K562 (cell line): ENCODE measurements around the gene SEC22A. TPM values are rescaled to one million over a fixed set of nuclear protein-coding genes. Genes with fewer than 3 reads are reported as not detected.

Experiments
- ATAC-seq: fragments of 200-7000 bp; cut with Tn5 transposase; 3 replicates; pipeline ENCODE4 v1.9.1; 2020; ENCODE audit warnings: moderate library complexity
- BruUV-seq: library from RNA; stranded (reverse); fragments of 400-500 nt; replicated peaks from 2 replicates; lab custom pipeline; 2021; lab: Mats Ljungman, UMichigan
- CTCF ChIA-PET: fragments of 300-600 bp; formaldehyde crosslinking; extraction: SDS; loops from one replicate; lab custom pipeline; 2021; ENCODE audit warnings: low intra/inter-chr PET ratio; lab: Yijun Ruan, JAX
- POLR2A ChIA-PET: fragments of 300-600, 350-650 bp; sonication (Branson Sonifier 250); formaldehyde crosslinking; extraction: SDS; loops from one replicate; lab custom pipeline; 2021; ENCODE audit warnings: antibody characterized with exemption, inconsistent platforms; lab: Yijun Ruan, JAX
- DNase-seq, 4 experiments: peaks; one replicate each; pipeline versions ENCODE4 v3.0.0 to v3.0.0-alpha.2; 2011 to 2018; ENCODE audit warnings: low spot score in 3 of 4, mixed read lengths in 3 of 4; ENCODE audit errors: extremely low read depth in 1 of 4
- FAIRE-seq: peaks from 2 replicates; lab custom pipeline; 2011; peaks lifted over from hg19 to GRCh38; lab: Jason Lieb, UNC
- H2AFZ ChIP-seq: 2 replicates; pipeline ENCODE4 v1.6.0; 2011; ENCODE audit warnings: low read depth, low read length, control low read depth, inconsistent platforms
- H3K27ac ChIP-seq: fragments of 200-600 bp; 3 replicates; pipeline ENCODE4 v1.8.0; 2011; ENCODE audit warnings: low read depth, mild to moderate bottlenecking, control low read depth, inconsistent platforms, low read length, moderate library complexity, mixed read lengths; ENCODE audit errors: extremely low read depth
- H3K27me3 ChIP-seq, 2 experiments: fragments of 300-600 bp in 1 of 2; 2 replicates in 1 of 2; 3 replicates in 1 of 2; pipeline versions ENCODE4 v1.6.0 to v1.8.0; 2011; ENCODE audit warnings: inconsistent platforms in 2 of 2, low read length in 2 of 2, mild to moderate bottlenecking in 1 of 2, mixed read lengths in 1 of 2, moderate library complexity in 1 of 2; ENCODE audit not compliant: control insufficient read depth in 2 of 2, insufficient read depth in 2 of 2
- H3K36me3 ChIP-seq: fragments of 300-600 bp; 3 replicates; pipeline ENCODE4 v1.8.0; 2011; ENCODE audit warnings: mild to moderate bottlenecking, low read length, inconsistent platforms; ENCODE audit not compliant: control insufficient read depth, insufficient read depth
- H3K4me1 ChIP-seq, 2 experiments: fragments of 200-600 bp in 1 of 2; replicated peaks in 1 of 2; 2 replicates in 1 of 2; 3 replicates in 1 of 2; pipeline versions ENCODE4 v1.5.1 to v1.8.0; 2011; ENCODE audit warnings: inconsistent platforms in 2 of 2, low read length in 2 of 2, mild to moderate bottlenecking in 1 of 2, mixed read lengths in 1 of 2, moderate library complexity in 1 of 2; ENCODE audit not compliant: control insufficient read depth in 2 of 2, insufficient read depth in 2 of 2
- H3K4me2 ChIP-seq: 2 replicates; pipeline ENCODE4 v1.6.1; 2011; ENCODE audit warnings: low read length, control low read depth, inconsistent platforms, mixed read lengths; ENCODE audit not compliant: insufficient read depth
- H3K4me3 ChIP-seq: fragments of 200-600 bp; sonication (generic), shearing (Covaris generic); 2 replicates; pipeline ENCODE4 v1.5.1; 2016; ENCODE audit warnings: control low read depth, inconsistent platforms
- H3K79me2 ChIP-seq: fragments of 200-600 bp; 3 replicates; pipeline ENCODE4 v1.8.0; 2011; ENCODE audit warnings: low read length, inconsistent platforms; ENCODE audit not compliant: control insufficient read depth, insufficient read depth
- H3K9ac ChIP-seq, 2 experiments: 2 replicates each; pipeline versions ENCODE4 v1.6.0 to v1.6.1; 2011; ENCODE audit warnings: low read depth in 2 of 2, low read length in 2 of 2, control low read depth in 1 of 2, inconsistent platforms in 1 of 2, mild to moderate bottlenecking in 1 of 2, mixed read lengths in 1 of 2; ENCODE audit not compliant: insufficient read depth in 1 of 2
- H3K9me1 ChIP-seq: one replicate; pipeline ENCODE4 v1.6.0; 2011; ENCODE audit warnings: inconsistent platforms, mild to moderate bottlenecking, low read length, moderate library complexity; ENCODE audit not compliant: control insufficient read depth, insufficient read depth
- H3K9me3 ChIP-seq: replicated peaks from 2 replicates; pipeline ENCODE4 v1.5.1; 2011; ENCODE audit warnings: low read depth, low read length, inconsistent platforms; ENCODE audit not compliant: control insufficient read depth, insufficient read depth
- H4K20me1 ChIP-seq: replicated peaks from 2 replicates; pipeline ENCODE4 v1.6.1; 2011; ENCODE audit warnings: low read length, inconsistent platforms, mixed read lengths; ENCODE audit not compliant: control insufficient read depth, insufficient read depth
- AFF1 ChIP-seq, 2 experiments: fragments of 450-650 bp; IDR thresholded peaks; 2 replicates each; pipeline ENCODE4 v1.6.1; 2018; ENCODE audit warnings: mild to moderate bottlenecking in 2 of 2, low read depth in 1 of 2; ENCODE audit not compliant: partially characterized antibody in 2 of 2
- CCAR2 ChIP-seq: fragments of 200-400 bp; formaldehyde crosslinking; IDR thresholded peaks from 2 replicates; pipeline ENCODE4 v1.6.1; 2017; ENCODE audit warnings: mild to moderate bottlenecking, low read depth, low read length
- ETS2 ChIP-seq: IDR thresholded peaks from 2 replicates; pipeline ENCODE4 v1.6.1; 2016; ENCODE audit warnings: borderline replicate concordance, missing genetic modification characterization, mild to moderate bottlenecking, moderate library complexity, missing compliant biosample characterization; ENCODE audit not compliant: poor library complexity, severe bottlenecking
- GATAD2B ChIP-seq: fragments of 450-650 bp; IDR thresholded peaks from 2 replicates; pipeline ENCODE4 v1.6.1; 2017; ENCODE audit warnings: mild to moderate bottlenecking, borderline replicate concordance
- HMG20A ChIP-seq: fragments of 450-650 bp; formaldehyde crosslinking; conservative IDR thresholded peaks from 2 replicates; pipeline ENCODE4 v1.4.0; 2020; ENCODE audit warnings: mild to moderate bottlenecking, mixed read lengths
- L3MBTL2 ChIP-seq: fragments of 450-650 bp; IDR thresholded peaks from 2 replicates; pipeline ENCODE4 v1.6.1; 2016; ENCODE audit warnings: mild to moderate bottlenecking, moderate library complexity
- LCOR ChIP-seq: sonication (generic); formaldehyde crosslinking; IDR thresholded peaks from 2 replicates; pipeline ENCODE4 v1.8.0; 2022; ENCODE audit warnings: mild to moderate bottlenecking, missing genetic modification reagents
- MEF2A ChIP-seq: IDR thresholded peaks from 2 replicates; pipeline ENCODE4 v1.6.1; 2011; ENCODE audit warnings: low read depth, mild to moderate bottlenecking, low read length, moderate library complexity; ENCODE audit not compliant: control insufficient read depth
- NRF1 ChIP-seq, 2 experiments: fragments of 450-650 bp; IDR thresholded peaks in 1 of 2; conservative IDR thresholded peaks in 1 of 2; 2 replicates each; pipeline ENCODE4 v1.6.1; 2014; ENCODE audit warnings: mild to moderate bottlenecking in 2 of 2
- POLR2G ChIP-seq: fragments of 200-400 bp; formaldehyde crosslinking; IDR thresholded peaks from 2 replicates; pipeline ENCODE4 v1.6.1; 2017; ENCODE audit warnings: low read depth, mild to moderate bottlenecking, antibody characterized with exemption, low read length, moderate library complexity
- ZKSCAN1 ChIP-seq: fragments of 150-350 bp; IDR thresholded peaks from 2 replicates; pipeline ENCODE4 v1.6.1; 2016; ENCODE audit warnings: low read depth, low read length
- WGBS: fragments of 100-300 bp; shearing (Covaris generic); methylation state at CpG from one replicate; pipeline ENCODE4 v1.1.6; 2016; ENCODE audit warnings: low coverage, mixed read lengths; ENCODE audit not compliant: insufficient coverage; ENCODE audit errors: missing lambda C conversion rate; 5-methylcytosine and 5-hydroxymethylcytosine counted together
- in situ Hi-C: fragments of 300-500 bp; cut with MboI; formaldehyde crosslinking; loops from 4 replicates; pipeline ENCODE4 v1.15.0; 2018; ENCODE audit warnings: inconsistent platforms, mixed read lengths
- intact Hi-C: fragments of 100-400 bp; cut with micrococcal nuclease; formaldehyde crosslinking; loops from 2 replicates; pipeline ENCODE4 v1.14.2; 2022
- polyA plus RNA-seq, 8 experiments: library from polyadenylated mRNA; depleted of rRNA in 4 of 8; stranded (reverse) in 5 of 8; unstranded in 3 of 8; fragments of >200 nt; fragmentation: Nextera tagmentation in 2 of 8; fragmentation: Illumina TruSeq in 1 of 8; extraction: Ambion mirVana in 2 of 8; extraction: Trizol in 1 of 8; gene quantifications; 2 replicates each; pipeline versions ENCODE4 v1.2.1 to v1.2.3, GENCODE V29; 2011 to 2014; ENCODE audit warnings: inconsistent platforms in 1 of 8, missing spikeins in 1 of 8
- total RNA-seq, 7 experiments: library from RNA; depleted of rRNA in 6 of 7; stranded (reverse); fragments of >200 nt in 6 of 7; fragmentation: Illumina TruSeq in 2 of 7; extraction: Trizol in 2 of 7; gene quantifications; 2 replicates each; pipeline versions ENCODE4 v1.2.1 to v1.2.3, GENCODE V29; 2011 to 2021; ENCODE audit warnings: low replicate concordance in 1 of 7

Gene SEC22A
- total and polyA plus RNA-seq, 9 of the 15 experiments (the other 6 are each of a cell fraction or from before 2014, with no cell fraction given) = 7.9 to 44.5 (median 20.5) TPM

- intact Hi-C loops = no loop called here
- CTCF ChIA-PET = no interaction called here
- H3K9me3 ChIP-seq = no peaks in the 10 kb centered on the region
These were observed 45.3 kb upstream of the SEC22A start for GRCh38 chr3:123156276-123156995.

GRCh38 chr3:123157209-123157597, 44.5 kb upstream of the SEC22A start:
- H3K27ac ChIP-seq = no peak overlapping the region
- H3K4me3 ChIP-seq = no peak overlapping the region
- H3K4me1 ChIP-seq = no peaks in the 10 kb centered on the region
- in situ Hi-C loops = no loop called here
- no peak overlapping the region for H2AFZ ChIP-seq
- H3K9me3 ChIP-seq = no peaks in the 10 kb centered on the region
- H3K4me2 ChIP-seq = no peak overlapping the region
- no peaks in the 10 kb centered on the region for H4K20me1 ChIP-seq
- no peak overlapping the region for H3K9ac ChIP-seq
- no peaks in the 10 kb centered on the region for H3K27me3 ChIP-seq
- DNase-seq = no peak
- no TSS peak for BruUV-seq
- no peaks in the 10 kb centered on the region for H3K79me2 ChIP-seq
- no peak for ATAC-seq
- no peaks in the 10 kb centered on the region for H3K9me1 ChIP-seq
- intact Hi-C loops = no loop called here
- ChIA-PET POLR2A (no interaction called here), CTCF (no interaction called here)
- FAIRE-seq = no peak
- peaks cover 66% of the 10 kb centered on the region; the same call in 2 of the 3 replicates for H3K36me3 ChIP-seq
- 100% methylated on average over 2 of the region's 2 CpGs for WGBS
- TF ChIP-seq ZKSCAN1 = no peak
- TF ChIP-seq AFF1 (IDR thresholded peaks at IDR 0.05; ENCODE audit: low read depth in 1 of 2, partially characterized antibody in 2 of 2) = no peak
- TF ChIP-seq CCAR2 = no peak
- TF ChIP-seq LCOR (CRISPR knock-in tag) = no peak
- TF ChIP-seq GATAD2B = no peak
- no peak for TF ChIP-seq NRF1 (conservative IDR thresholded peaks at IDR 0.05 in 1 of 2, IDR thresholded peaks at IDR 0.05 in 1 of 2)
- TF ChIP-seq L3MBTL2 = no peak

More at GRCh38 chr3:123156276-123156995, 45.3 kb upstream of the SEC22A start:
- DNase-seq (no peak), ATAC-seq (no peak), FAIRE-seq (no peak)
- in situ Hi-C loops = no loop called here
- Histone ChIP-seq H3K4me3 (no peak overlapping the region), H3K27ac (no peak overlapping the region), H4K20me1 (no peaks in the 10 kb centered on the region), H3K4me1 (no peaks in the 10 kb centered on the region), H3K9ac (no peak overlapping the region), H3K36me3 (peaks cover 63% of the 10 kb centered on the region; the same call in 2 of the 3 replicates), H3K27me3 (no peaks in the 10 kb centered on the region), H3K79me2 (no peaks in the 10 kb centered on the region), H2AFZ (no peak overlapping the region), H3K9me1 (no peaks in the 10 kb centered on the region), H3K4me2 (no peak overlapping the region)
- POLR2A ChIA-PET = no interaction called here
- 82% methylated on average over 3 of the region's 15 CpGs for WGBS
- TF ChIP-seq HMG20A (no peak), ETS2 (tag) (no peak), POLR2G (peak; percentile 54; the same call in 1 of the 2 replicates), MEF2A (no peak)
- no TSS peak for BruUV-seq
